AG04449 (cell line): Measurements from ENCODE around the gene VSTM2A.

Source experiments
- CTCF ChIA-PET: fragments of 350-600 bp; formaldehyde crosslinking; extraction: SDS; loops from one replicate; lab custom pipeline; 2021; ENCODE audit warnings: antibody characterized with exemption; lab: Yijun Ruan, JAX
- POLR2A ChIA-PET: fragments of 400-600, 350-600 bp; formaldehyde crosslinking; extraction: SDS; loops from one replicate; lab custom pipeline; 2020; ENCODE audit warnings: antibody characterized with exemption, inconsistent platforms; lab: Yijun Ruan, JAX
- DNase-seq: peaks from one replicate; pipeline ENCODE4 v3.0.0-alpha.2; 2010; ENCODE audit warnings: low read depth, low spot score
- H3K4me3 ChIP-seq: 2 replicates; pipeline ENCODE4 v1.5.1; 2011; ENCODE audit warnings: low read depth, mild to moderate bottlenecking, control low read depth, low read length
- CTCF ChIP-seq: IDR thresholded peaks from one replicate; pipeline ENCODE4 v1.5.1; 2011; ENCODE audit warnings: mild to moderate bottlenecking, moderate library complexity, low read length, control low read depth, inconsistent platforms; ENCODE audit not compliant: insufficient read depth; ENCODE audit errors: missing control alignments

The VSTM2A gene

DNA sequence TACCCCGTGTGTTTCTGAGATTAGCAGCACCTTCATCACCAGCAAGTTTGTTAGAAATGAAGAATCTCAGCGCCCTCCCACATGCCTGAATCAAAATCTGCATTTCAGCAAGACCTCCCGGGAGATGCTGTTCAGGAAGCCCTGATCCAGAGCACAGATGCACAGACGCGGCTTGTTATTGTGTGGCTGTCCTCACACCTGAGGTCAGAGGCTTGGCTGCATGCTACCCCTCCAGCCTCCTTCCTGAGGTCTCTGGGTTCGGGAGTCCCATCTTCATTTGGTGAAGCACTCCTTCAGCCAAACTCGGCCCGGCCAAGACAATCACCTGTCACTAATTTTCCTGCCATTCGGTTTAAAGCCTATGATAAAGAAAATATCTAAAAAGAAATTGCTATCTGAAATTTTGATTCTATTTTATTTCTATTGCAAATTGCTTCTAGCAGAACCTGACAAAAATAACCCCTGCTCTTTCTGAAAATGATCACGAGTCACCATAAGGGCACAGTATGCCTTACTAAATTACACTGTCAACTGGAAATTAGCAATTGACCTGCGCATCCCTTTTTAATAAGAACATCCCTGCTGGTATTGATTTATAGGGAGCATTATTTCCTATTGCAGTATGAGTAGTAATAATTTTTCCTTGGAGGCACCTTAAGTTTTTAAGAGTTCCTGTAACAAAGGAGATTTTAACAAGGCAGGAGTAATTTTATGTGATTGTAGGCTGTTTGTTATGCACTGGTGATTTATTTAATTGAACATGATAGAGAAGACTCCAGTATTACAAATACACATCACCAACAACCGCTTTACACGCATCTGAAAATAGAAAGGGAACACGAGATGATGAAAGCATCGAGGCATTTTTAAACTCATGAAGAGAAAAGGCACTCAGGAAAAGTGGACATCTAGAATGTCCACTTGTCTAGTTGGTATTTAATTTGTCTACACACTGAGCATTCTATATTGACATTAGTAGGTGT lies 49.5 kb downstream of the VSTM2A start:
- no peak for TF ChIP-seq CTCF
- DNase-seq: no peak
- no peak overlapping the region for H3K4me3 ChIP-seq
- ChIA-PET POLR2A (no interaction called here), CTCF (no interaction called here)

- CTCF ChIA-PET: no interaction called here
- POLR2A ChIA-PET: no interaction called here
- no peak for DNase-seq
- no peak for TF ChIP-seq CTCF
- no peak overlapping the region for H3K4me3 ChIP-seq
Measured at GRCh38 chr7:54596747-54597146, 54.6 kb downstream of the VSTM2A start.

DNA sequence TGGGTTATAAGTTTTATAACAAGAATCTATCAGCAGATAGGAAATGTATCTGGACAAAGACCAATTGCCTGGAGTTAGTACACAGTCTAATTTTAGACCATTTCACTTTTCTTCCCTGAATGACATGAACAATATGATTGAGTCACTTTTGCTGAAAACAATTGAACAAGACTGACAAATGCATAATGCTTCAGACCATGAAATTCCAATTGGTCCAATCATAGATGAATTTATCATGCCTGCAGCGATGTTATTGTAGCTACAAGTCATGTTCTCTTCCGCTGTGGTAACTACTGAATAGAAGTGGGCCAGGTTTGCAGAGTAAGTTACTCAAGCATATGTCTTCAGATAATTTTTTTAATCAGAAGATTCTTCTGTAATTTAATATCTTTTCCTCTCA lies 73.4 kb downstream of the VSTM2A start:
- POLR2A ChIA-PET: no interaction called here
- no peak for TF ChIP-seq CTCF

More for the DNA sequence above, 73.4 kb downstream of the VSTM2A start:
- CTCF ChIA-PET: no interaction called here
- DNase-seq: no peak
- no peak overlapping the region for H3K4me3 ChIP-seq
